Measurements from ENCODE around the gene TCF20.

TCF20 gene

GRCh38 chr22:42227435-42227834 lies 43.0 kb downstream of the TCF20 start:
- H3K36me3 ChIP-seq (ENCODE audit: insufficient read depth, low read length), result no peaks in the 10 kb centered on the region
- peaks cover 16% of the 10 kb centered on the region for H3K79me2 ChIP-seq (ENCODE audit: control insufficient read depth, insufficient read depth, low read length, unreplicated experiment)
- no peak overlapping the region for H3K27ac ChIP-seq (ENCODE audit: low read depth, low read length)
- H3K4me1 ChIP-seq (ENCODE audit: control insufficient read depth, insufficient read depth, low read length, unreplicated experiment), result no peaks in the 10 kb centered on the region
- no peak overlapping the region for H3K4me3 ChIP-seq (ENCODE audit: low read depth, low read length)
- no peak overlapping the region for H2AFZ ChIP-seq (ENCODE audit: low read length, unreplicated experiment)
- no peaks in the 10 kb centered on the region for H3K27me3 ChIP-seq (ENCODE audit: insufficient read depth, low read length)

GRCh38 chr22:42225841-42226240 lies 44.6 kb downstream of the TCF20 start:
- H3K79me2 ChIP-seq (ENCODE audit: control insufficient read depth, insufficient read depth, low read length, unreplicated experiment), result peaks cover 15% of the 10 kb centered on the region
- H3K27ac ChIP-seq (ENCODE audit: low read depth, low read length), result no peak overlapping the region
- H3K4me3 ChIP-seq (ENCODE audit: low read depth, low read length), result no peak overlapping the region
- H2AFZ ChIP-seq (ENCODE audit: low read length, unreplicated experiment), result no peak overlapping the region
- no peaks in the 10 kb centered on the region for H3K36me3 ChIP-seq (ENCODE audit: insufficient read depth, low read length)
- H3K4me1 ChIP-seq (ENCODE audit: control insufficient read depth, insufficient read depth, low read length, unreplicated experiment), result no peaks in the 10 kb centered on the region
- no peaks in the 10 kb centered on the region for H3K27me3 ChIP-seq (ENCODE audit: insufficient read depth, low read length)

DNA sequence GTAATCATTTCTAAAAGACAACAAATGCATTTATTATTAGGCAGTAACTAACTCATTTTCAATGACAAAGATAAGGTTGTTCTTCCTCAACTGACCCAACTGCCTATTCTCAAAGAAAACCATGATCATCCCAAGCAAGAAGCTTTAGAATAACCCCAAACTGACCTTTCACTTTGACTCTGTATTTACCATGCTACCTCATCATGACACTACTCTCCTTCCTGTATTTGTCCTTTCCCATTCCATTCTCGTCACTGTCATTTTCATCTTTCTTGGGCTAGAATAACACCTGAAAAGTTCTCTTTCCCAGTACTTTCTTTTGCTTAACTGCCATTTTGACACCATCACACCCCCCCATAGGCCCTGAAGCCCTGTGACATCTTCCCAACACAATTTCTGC lies 48.3 kb downstream of the TCF20 start:
- Histone ChIP-seq H3K36me3 (ENCODE audit: insufficient read depth, low read length) (no peaks in the 10 kb centered on the region), H3K4me1 (ENCODE audit: control insufficient read depth, insufficient read depth, low read length, unreplicated experiment) (no peaks in the 10 kb centered on the region), H3K27ac (ENCODE audit: low read depth, low read length) (no peak overlapping the region), H3K79me2 (ENCODE audit: control insufficient read depth, insufficient read depth, low read length, unreplicated experiment) (peaks cover 19% of the 10 kb centered on the region), H3K4me3 (ENCODE audit: low read depth, low read length) (no peak overlapping the region), H2AFZ (ENCODE audit: low read length, unreplicated experiment) (no peak overlapping the region), H3K27me3 (ENCODE audit: insufficient read depth, low read length) (no peaks in the 10 kb centered on the region)
